Fibroblast of peridontal ligament (primary cell): ENCODE data around the gene ARL13A.
"Not testable (repeated sequence)": the region's sequence is repeated elsewhere in the genome, so short reads cannot be mapped to it uniquely, and the experiment has no call there.

Source experiments
- DNase-seq: peaks from one replicate; pipeline ENCODE4 v3.0.0-alpha.2; 2010; ENCODE audit errors: extremely low read depth

ARL13A gene

GRCh38 chrX:100990139-100990538 is 20.6 kb downstream of the ARL13A start:
- no peak for DNase-seq

- DNase-seq = peak; percentile 12
These were observed 25.1 kb downstream of the ARL13A start for GRCh38 chrX:100994352-100995281.

GRCh38 chrX:100995469-100995868 is 26.0 kb downstream of the ARL13A start:
- peak; percentile 71 for DNase-seq

GRCh38 chrX:100999451-100999850 is 29.9 kb downstream of the ARL13A start:
- DNase-seq = no peak

- peak; percentile 34 for DNase-seq
These were observed 39.6 kb downstream of the ARL13A start for GRCh38 chrX:101009090-101009489.

GRCh38 chrX:101012031-101012430 is 42.5 kb downstream of the ARL13A start:
- DNase-seq = not testable (repeated sequence)

GRCh38 chrX:101022020-101022419 is 52.5 kb downstream of the ARL13A start:
- no peak for DNase-seq

GRCh38 chrX:101025126-101025525 is 55.6 kb downstream of the ARL13A start:
- DNase-seq = no peak

GRCh38 chrX:101028562-101028961 is 59.1 kb downstream of the ARL13A start:
- DNase-seq = no peak

GRCh38 chrX:101029665-101030064 is 60.2 kb downstream of the ARL13A start:
- DNase-seq = no peak

GRCh38 chrX:101037231-101037630 is 67.7 kb downstream of the ARL13A start:
- no peak for DNase-seq

- DNase-seq = no peak
These were observed 70.7 kb downstream of the ARL13A start for GRCh38 chrX:101040197-101040596.
